T-helper 2 cell treated with Interferon-gamma antibody and Interleukin-4, amounts not matched to agents 100 ng/mL and 5 ng/mL, for 36 hours (primary cell): Measurements from ENCODE around the gene AMZ1. TPM values are rescaled to one million over a fixed set of nuclear protein-coding genes. Genes with fewer than 3 reads are reported as not detected.
"Not testable (repeated sequence)": the region's sequence is repeated elsewhere in the genome, so short reads cannot be mapped to it uniquely, and the experiment has no call there.

Source experiments
- intact Hi-C: fragments of 100-400 bp; cut with micrococcal nuclease; formaldehyde crosslinking; loops from one replicate; pipeline ENCODE4 v1.15.1; 2023
- total RNA-seq: library from RNA; stranded (reverse); gene quantifications from 2 replicates; pipeline ENCODE4 v1.2.3, GENCODE V29; 2022

The AMZ1 gene
- total RNA-seq, 1 donor from 2014 or later, result 0.11 TPM

DNA sequence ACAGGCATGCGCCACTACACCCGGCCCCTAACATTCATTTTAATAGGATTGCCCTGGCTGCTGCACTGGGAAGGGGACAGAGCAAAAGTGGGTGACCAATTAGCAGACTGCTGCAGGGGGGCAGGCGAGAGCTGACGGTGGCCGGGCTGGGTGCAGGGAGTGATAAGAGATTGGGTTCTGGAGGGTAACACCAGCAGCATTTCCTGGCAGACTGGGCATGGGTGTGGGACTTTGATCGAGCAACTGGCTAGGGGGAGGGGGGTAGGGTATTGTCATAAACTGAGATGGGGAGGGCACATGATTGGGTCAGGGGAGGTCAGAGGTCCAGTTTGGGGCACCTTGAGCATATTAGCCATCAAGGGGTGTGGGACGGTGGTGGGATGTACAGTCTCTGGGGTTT is 20.2 kb upstream of the AMZ1 start:
- intact Hi-C loops, result no loop called here

DNA sequence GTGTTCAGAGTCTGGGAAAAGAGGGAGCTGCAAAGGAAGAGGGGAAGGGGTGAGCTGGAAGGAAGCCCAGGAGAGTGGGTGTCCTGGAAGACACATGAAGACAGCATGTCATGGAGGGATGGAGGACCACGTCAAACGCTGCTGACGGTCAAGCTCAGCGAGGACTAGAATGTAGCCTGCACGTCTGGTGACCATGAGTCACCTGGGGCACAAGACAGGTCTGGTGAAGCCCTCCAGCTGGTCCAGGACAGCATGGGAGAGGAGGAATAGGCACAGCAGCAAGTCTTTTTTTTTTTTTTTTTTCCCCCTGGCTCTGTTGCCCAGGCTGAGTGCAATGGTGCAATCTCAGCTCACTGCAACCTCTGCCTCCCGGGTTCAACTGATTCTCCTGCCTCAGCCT is 19.6 kb upstream of the AMZ1 start:
- intact Hi-C loops, result no loop called here

DNA sequence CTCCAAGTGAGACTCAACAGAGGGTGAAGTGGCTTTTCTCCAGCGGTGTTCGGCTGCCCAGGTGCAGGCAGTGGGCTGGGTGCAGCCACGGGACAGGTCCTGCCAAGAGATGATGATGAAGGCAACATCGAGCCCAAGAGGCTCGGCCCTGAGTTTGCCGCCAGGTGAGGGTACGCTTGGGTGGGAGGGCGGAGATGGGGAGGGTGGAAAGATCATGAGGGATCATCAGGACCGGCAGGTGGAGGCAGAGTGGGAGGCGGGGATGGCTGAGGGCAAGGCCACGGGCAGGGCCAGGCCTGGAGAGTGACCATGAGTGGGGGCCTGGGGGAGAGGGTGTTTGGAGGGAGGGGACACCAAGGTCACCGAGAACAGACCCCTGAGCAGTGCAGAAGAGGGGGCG is 17.8 kb upstream of the AMZ1 start:
- intact Hi-C loops, result loop anchor here (2.0 kb wide), 2 partner anchors 29 to 49 kb away; no protein-coding TSS in a partner anchor

DNA sequence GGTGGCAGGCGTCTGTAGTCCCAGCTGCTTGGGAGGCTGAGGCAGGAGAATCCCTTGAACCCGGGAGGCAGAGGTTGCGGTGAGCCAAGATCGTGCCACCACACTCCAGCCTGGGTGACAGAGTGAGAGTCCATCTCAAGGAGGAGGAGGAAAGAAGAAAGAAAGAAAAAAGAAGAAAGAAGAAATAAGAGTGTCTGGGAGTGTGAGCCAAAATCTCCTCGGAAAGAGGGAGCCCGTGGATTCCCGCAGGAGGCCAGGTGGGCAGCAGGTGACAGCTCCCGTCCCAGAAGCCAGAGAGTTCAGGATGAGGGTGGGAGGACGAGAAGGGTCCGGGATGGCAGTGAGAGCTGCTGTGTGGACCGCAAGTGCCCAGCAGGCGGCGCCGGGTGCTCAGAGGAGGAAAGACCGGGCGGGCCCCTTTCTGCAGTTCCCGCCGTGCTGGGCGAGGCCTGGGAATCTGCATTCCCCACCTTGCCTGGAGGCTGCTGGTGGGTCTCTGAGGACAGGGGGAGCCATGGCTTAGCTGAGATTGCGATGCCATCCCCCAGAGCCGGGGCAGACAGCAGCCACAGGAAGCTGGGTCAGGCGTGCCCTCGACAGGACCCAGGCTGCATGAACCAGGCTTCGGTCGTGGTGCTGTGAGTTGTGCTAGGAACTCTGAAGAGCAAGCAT is 17.1 kb upstream of the AMZ1 start:
- intact Hi-C loops, result loop anchor here (1.0 to 2.0 kb wide), 3 partner anchors 28 to 48 kb away; no protein-coding TSS in a partner anchor

DNA sequence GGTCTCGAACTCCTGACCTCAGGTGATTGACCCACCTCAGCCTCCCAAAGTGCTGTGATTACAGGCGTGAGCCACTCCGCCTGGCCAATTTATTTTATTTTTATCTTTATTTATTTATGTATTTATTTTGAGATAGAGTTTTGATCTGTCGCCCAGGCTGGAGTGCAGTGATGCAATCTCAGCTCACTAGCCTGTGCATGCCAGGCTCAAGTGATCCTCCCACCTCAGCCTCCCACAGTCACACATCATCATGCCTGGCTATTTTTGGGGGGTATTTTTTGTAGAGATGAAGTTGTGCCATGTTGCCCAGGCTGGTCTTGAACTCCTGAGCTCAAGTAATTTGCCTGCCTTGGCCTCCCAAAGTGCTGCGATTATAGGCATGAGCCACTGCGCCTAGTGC is 14.8 kb upstream of the AMZ1 start:
- intact Hi-C loops, result not testable (repeated sequence)

DNA sequence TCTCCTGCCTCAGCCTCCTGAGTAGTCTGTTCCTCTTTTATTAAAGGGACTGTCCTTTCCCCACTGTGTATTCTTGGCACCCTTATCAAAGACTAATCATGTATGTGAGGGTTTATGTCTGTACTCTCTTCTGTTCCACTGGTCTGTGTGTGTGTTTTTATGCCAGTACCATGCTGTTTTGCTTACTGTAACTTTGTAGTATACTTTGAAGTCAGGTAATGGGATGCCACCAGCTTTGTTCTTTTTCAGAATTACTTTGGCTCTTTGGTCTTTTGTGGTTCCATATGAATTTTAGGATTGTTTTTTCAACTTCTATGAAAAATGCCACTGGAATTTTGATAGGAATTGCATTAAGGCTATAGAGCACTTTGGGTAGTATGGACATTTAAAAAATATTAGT is 14.1 kb upstream of the AMZ1 start:
- intact Hi-C loops, result no loop called here

DNA sequence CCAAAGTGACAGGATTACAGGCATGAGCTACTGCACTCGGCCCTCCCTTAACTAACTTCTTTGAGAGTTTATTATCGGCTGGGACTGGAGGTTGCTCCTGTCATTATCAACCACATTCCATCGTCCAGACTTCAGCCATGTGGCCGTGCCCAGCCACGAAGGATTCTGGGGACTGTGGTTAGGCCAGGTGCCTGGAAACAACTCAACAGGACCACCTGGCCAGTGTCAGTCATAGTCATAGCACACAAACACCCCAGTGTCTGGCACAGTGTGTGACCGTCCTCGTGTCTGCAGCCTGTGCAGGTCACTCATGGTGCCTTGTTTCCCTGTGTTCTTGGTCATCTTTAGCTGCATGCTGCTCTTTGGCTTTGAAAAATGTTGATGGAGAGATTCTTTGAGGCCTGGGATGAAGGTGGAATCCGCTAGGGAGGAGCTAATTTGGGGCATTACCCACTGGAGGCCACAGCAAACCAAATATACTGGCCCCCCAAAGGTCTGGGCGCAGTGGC is 12.7 kb upstream of the AMZ1 start:
- intact Hi-C loops, result no loop called here

DNA sequence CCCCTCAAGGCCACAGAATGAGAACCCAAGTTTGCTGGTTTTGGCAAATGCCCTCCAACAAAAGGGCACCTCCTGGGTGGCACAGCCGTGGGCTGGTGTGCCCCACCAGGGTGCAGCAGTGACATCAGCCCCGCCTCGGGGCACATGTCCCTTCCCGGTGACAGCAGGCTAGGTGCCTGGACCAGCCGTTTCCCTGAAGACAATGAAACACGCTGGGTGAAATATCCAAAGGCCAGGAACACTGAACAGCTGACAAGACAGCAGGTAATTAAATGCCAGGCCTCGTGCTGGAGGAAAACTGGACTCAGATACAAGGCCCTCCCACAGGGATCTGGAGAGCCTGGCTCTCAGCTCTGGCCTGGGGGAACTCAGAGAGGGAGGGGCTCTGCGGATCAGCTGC is 11.4 kb upstream of the AMZ1 start:
- intact Hi-C loops, result not testable (repeated sequence)

DNA sequence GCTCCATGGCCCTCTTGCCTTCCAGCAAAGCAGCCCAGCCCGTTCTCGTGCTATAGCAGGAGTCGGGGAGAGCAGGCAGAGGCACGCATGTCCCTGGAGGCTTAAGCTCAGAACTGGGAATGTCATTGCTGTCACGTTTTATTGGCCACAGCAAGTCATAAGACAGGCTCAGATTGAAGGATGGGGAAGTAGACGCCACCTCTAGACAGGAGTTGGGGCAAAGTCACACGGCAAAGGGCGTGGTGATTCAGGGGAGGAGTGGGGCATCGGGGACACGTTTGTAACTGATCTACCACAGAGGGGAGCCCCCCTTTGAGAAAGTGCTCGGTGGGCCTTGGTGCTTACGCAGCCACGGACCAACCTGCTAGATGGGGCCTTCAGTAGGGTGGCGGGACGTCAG is 9.5 kb upstream of the AMZ1 start:
- intact Hi-C loops, result not testable (repeated sequence)

DNA sequence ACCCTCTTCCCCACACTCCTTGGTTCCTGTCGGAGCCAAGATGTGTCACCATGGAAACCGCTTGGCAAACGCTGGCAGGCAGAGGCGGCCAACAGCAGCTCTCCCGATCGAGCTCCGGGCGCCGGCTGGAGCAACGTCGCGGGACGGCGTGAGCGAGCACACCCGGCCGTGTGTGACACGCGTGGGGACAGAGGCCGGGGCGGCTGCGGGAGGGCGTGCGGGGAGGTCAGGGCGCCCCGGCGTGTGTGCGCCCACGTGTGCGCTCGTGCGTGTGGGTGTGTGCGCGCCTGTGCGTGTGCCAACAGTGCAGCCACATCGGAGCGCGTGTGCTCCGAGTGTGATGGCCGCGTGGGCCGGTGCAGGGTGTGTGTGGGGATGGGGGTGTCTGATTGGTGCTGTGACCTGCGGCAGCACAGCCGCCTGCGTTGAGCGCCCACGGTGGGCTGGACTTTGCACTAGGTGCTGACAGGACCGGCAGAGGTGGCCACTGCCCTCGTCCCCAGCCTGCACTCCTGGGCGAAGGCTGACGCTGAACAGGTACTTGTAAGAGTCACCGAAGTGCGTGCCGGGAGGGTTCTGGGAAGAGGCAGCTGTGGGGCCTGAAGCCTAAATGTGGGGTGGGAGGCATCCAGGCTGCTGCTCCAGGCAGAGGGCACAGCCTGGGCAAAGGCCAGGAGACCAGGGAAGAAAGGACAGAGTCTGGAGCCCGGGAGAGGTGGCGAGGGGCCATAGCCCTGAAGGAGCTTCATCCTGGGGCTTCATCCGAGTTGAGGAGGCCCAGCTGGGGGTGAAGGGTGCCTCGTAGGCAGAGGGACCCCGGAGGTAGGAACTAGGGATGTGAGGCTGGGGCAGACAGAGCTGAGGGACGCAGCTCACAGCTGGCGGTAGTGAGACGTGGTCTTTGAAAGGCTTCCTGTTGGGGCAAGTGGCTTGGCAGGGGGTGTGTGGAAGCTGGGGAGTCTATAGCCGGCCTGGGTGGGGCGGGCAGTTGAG is 8.6 kb upstream of the AMZ1 start:
- intact Hi-C loops, result not testable (repeated sequence)

DNA sequence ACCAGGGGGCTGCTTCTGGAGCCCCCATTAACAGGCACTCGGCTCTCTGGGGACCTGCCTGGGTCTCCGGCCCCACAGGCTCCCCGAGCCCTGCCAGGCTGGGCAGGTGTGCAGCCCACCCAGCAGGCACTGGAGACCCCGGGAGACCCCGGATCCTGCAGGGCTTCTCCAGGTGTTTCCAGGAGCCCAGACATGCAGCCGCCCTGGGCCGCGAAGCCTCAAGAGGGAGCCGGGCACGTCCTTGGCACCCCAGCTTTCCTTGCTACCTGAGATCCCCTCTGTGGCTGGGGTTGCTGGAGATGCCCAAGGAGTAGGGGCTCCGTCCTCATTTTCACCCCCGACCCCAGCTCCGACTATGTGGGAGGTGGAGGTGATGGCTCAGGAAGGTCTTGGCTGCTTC is 7.7 kb upstream of the AMZ1 start:
- intact Hi-C loops, result no loop called here

DNA sequence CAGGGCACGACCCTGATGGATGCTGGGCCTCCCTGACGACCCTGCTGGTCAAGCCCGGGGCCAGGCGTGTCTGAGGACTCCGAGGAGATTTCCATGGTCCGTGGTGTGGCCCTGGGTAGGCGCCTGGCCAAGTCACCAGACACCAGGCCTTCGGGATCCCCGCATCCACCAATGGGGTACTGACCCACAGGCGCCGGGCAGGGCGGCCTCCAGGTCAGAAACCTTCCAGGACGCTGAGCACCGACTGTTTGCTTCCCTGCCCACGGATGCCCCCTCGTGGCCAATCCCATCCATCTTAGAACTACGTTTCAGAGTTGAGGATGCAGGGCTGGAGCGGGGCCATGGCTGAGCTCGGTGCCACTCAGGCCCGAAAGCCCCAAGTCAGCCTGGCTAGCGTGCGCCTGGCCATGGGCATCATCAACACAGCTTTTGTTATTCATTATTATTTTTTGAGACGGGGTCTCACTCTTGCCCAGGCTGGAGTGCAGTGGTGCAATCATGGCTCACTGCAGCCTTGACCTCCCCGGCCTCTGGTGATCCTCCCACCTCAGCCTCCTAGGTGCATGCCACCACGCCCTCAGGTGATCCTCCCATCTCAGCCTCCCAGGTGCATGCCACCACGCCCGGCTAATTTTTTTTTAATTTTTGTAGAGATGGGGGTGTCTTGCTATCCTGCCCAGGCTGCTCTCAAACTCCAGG is 7.1 kb upstream of the AMZ1 start:
- intact Hi-C loops, result loop anchor here (1.0 kb wide), 1 partner anchor 204 kb away; no protein-coding TSS in a partner anchor

DNA sequence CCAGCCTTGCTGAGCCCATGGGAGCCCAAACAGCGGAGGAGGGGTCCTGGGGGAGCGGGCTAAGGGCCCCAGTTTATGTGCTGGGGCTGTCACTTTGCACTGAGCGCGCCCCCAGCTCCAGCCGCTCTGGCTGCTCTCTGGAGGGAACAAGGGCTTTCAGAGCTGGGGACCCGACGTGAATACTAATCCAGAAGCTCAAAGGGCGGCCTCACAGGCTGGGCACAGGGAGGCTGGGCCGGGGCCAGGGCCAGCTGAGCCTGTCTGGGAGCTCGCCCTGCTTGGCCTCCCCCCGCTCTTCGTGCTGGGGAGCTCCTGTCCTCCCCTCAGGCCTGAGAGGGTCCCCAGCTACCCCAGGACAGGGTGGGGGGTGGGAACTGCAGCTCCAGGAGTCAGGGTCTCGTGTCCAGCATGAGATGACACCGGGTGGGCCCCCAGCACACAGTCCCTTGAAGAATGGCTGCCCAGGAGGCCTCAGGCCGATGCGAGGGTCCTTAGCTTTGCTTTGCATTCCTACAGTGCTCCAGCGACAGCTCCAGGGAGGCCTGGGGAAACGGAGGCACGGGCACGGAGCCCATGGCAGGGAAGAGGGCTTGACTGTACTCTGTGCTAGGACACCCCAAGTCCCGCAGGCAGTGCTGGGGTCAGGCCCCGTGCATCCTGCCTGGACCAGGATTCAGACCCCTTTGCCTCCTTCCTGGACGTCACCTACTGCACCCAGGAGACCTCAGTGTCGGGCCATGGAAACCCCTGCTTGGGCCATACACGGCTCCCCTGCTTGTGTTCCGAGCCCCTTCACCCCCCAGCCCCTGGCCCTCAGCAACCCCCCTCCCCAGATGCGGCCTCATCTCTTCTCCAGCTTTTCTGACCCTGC is 5.8 kb upstream of the AMZ1 start:
- intact Hi-C loops, result loop anchor here (1.0 kb wide), 1 partner anchor 205 kb away; no protein-coding TSS in a partner anchor

DNA sequence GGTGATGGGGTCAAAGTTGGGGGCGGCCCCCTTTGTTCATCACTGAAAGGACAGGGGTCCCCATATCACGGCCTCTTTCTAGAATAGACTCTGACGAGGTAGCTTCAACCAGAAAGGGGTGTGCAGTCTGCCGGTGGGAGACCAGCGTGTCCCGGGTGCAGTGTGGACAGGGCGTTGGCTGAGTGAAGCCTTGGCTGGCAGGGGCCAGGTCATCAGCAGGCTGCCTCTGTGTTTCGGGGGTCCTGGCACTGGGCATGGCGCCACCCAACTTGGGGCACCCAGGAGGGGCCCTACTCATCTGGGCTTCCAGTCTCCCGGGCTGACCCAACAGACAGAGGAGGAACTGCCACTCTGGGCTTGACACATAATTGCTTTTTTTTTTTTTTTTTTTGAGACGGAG is 3.5 kb upstream of the AMZ1 start:
- intact Hi-C loops, result no loop called here

DNA sequence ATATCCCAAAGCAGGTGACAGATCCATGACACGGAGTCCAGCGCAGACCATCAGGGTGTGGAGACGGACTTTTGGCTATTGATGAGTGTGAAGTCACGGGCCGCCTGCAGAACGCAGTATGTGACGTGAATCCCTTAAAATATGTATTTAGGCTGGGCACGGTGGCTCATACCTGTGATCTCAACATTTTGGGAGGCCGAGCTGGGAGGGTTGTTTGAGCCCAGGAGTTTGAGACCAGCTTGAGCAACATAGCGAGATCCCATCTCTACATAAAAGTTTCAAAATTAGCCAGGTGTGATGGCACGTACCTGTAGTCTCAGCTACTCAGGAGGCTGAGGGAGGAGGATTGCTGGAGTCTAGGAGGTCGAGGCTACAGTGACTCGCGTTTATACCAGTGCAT is 1.9 kb upstream of the AMZ1 start:
- intact Hi-C loops, result no loop called here

DNA sequence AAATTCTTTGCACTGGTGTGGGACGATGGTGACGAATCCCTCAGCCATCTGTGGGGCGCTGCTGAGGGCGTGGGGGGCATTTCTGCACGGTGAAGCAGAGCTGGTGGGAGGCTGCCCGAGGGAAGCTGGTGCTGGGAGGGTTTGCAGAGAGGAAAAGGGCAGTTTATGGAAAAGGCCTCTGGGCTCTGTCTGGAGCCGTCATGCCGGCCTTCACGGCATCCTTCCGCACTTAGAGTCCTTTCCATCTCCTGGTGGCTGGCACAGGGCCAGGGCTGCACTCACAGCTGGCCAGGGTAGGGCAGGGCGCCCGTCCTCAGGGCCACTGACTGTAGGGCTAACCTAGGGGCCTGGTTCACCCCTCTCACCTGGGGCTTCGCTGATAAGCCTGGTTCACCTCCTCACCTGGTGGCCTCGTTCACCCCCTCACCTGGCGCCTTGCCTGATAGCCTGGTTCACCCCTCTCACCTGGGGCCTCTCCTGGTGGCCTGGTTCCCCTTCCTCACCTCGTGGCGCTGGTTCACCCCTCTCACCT is 598 bp upstream of the AMZ1 start:
- intact Hi-C loops, result no loop called here

DNA sequence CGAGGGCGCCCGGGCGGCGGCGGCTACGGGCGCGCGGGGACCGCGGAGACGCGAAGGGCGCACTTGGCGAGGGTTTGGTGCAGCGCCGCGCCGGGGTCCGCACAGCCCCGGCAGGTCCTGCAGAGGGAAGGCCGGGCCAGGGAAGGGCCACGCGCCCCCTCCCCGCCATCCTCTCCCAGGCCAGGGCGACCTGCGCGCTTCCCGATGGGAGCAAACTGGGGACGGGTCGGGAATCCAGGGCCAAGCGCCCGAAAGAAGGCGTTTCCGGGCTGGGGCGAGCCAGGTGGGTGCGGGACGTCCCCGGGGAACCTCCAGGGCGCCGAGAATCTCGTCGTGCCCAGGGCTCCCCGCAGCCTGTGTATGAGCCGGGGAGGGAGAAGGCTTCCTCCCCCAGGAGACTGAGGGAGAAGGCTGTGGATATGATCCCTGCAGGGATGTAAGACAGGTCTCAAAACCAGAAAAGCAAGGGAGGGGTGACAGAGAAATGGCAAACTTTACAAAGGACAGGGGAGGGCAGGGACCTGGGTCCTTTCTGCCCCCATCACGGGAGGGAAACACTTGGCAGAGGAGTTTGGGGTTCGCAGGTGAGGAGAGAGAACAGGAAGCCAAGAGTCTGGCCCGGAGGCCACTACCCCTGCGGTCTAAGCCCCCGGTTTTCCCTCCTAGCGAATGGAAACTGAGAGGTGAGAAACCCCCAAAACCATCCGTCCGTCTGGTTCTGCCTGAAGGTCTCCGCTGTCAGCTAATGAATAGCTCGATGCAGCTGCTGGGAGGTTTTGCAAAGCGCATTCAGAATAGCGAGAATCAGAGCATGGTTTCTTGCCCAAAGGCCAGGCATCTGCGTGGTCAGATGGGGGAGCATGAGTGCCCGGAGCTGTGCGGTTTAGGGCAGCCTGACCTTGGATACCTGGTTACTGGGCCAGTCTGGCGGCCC is 674 bp downstream of the AMZ1 start:
- intact Hi-C loops, result loop anchor here (1.0 kb wide), 1 partner anchor 11 kb away; no protein-coding TSS in a partner anchor

DNA sequence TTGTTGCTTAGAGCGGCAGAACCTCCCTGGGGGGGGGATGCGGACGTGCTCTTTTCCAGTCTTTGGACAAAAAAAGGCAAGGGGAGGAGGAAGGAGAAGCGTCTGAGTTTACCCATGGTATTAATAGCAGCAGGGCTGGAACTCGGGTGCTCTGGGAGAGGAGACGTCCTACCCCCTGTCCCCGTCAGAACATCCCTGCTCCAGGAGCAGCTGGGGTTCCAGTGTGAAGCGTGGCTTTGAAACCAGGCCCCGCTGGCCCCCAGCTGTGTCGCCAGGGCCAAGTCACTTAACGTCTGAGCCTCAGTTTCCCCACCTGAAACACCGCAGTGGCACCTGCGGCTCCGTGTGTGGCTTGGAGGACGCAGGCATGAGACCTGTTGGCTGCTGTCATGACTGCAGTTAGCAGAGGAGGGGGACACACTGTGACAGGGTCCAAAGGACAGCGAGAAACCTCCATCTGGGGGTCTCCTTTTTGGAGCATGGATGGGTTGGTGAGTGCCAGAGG is 1.4 kb downstream of the AMZ1 start:
- intact Hi-C loops, result loop anchor here (1.0 kb wide), 1 partner anchor 10 kb away; no protein-coding TSS in a partner anchor
